GM12891 (cell line): ENCODE data around the gene GARIN5A.

ENCODE experiments used
- PAX5 ChIP-seq: IDR thresholded peaks from 2 replicates; pipeline ENCODE4 v1.6.1; 2011; ENCODE audit warnings: low read length, moderate library complexity, mild to moderate bottlenecking; ENCODE audit not compliant: insufficient read depth, severe bottlenecking
- POLR2A ChIP-seq: IDR thresholded peaks from 2 replicates; pipeline ENCODE4 v1.6.1; 2011; ENCODE audit warnings: low read depth, low read length, control low read depth
- POLR2AphosphoS5 ChIP-seq: IDR thresholded peaks from 2 replicates; pipeline ENCODE4 v1.6.1; 2011; ENCODE audit warnings: low read depth, low read length, control low read depth
- SPI1 ChIP-seq: IDR thresholded peaks from 2 replicates; pipeline ENCODE4 v1.6.1; 2011; ENCODE audit warnings: low read depth, low read length, control low read depth

DNA sequence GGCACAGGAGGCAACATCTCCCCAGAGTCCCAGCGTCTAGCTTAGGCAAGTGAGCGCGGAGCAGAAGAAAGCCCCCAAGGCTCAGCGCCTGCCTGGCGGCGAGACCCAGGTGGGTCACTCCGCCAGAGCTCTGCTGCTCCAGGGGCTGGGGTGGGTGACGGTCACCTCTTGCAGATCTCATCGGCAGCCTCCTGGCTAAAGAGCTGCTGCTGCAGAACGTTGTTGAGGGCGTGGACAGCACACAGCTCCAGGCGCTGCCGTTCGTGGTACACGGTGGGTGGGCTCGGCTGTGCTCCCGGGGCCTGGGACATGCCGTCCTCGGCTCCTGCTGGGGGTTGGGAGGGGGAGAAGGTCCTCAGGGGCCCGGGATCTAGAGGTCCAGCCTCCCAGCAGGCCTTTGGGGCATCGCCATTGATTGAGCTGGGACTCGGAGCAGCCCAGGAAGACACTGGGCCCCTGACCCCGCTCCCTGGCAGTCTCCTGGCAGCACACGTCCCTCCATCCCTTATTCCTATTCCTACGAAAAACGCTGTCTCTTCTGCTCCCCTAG is 33.5 kb upstream of the GARIN5A start:
- TF ChIP-seq POLR2A (no peak), POLR2AphosphoS5 (no peak), PAX5 (no peak), SPI1 (no peak)
